Measurements from ENCODE around the gene UBL4A. TPM values are rescaled to one million over a fixed set of nuclear protein-coding genes. Genes with fewer than 3 reads are reported as not detected.

The UBL4A gene
- polyA plus RNA-seq, 1 of the 3 experiments (the other 2 are of a cell fraction), result 27.8 TPM

GRCh38 chrX:154477891-154478477 is 8.4 kb downstream of the UBL4A start:
- Histone ChIP-seq H3K9me2 (no peaks in the 10 kb centered on the region), H3K36me3 (replicated peaks in 1 of 2; ENCODE audit: control insufficient read depth in 1 of 2, insufficient read depth in 2 of 2, low read length in 1 of 2) (no peaks in the 10 kb centered on the region), H3F3A (replicated peaks; ENCODE audit: insufficient read depth) (peaks cover 14% of the 10 kb centered on the region), H3K9me3 (no peaks in the 10 kb centered on the region), H2AFZ (ENCODE audit: low read depth) (no peak overlapping the region), H3K9ac (peak overlapping the region; percentile 43; the same call in 1 of the 2 replicates), H3K4me1 (ENCODE audit: control insufficient read depth in 1 of 2, insufficient read depth in 2 of 2, low read depth in 1 of 2, low read length in 1 of 2) (peaks cover 0 to 6% of the 10 kb centered on the region in 2 experiments; a peak in 1 of 4 replicates), H3K4me3 (ENCODE audit: low read depth in 2 of 2, low read length in 1 of 2) (peak overlapping the region; percentile 49 to 58), H3K4me2 (peak overlapping the region; percentile 69), H3K27ac (ENCODE audit: low read depth in 2 of 2, low read length in 1 of 2) (peak overlapping the region in 1 of 2 experiments; percentile 61; a peak in 1 of 4 replicates), H3K79me2 (ENCODE audit: insufficient read depth) (no peaks in the 10 kb centered on the region; the same call in 1 of the 2 replicates), H4K20me1 (ENCODE audit: insufficient read depth) (no peaks in the 10 kb centered on the region), H3K27me3 (ENCODE audit: insufficient read depth) (peaks cover 5% of the 10 kb centered on the region; the same call in 1 of the 2 replicates)
- POLR2A ChIA-PET, result interaction anchor here (1.0 to 2.1 kb wide), 6 partner anchors 9 to 79 kb away, joined by 4 to 8 read pairs (median 5); partner anchors contain the start of genes RPL10, SLC10A3 and UBL4A
- 58% methylated on average over 16 of the region's 24 CpGs for WGBS (ENCODE audit: low lambda C conversion rate)
- CTCF ChIA-PET, result interaction anchor here (1.0 to 1.3 kb wide), 3 partner anchors 15 to 58 kb away, joined by 3 to 4 read pairs (median 3); no protein-coding TSS in a partner anchor
- DNase-seq, result peak; percentile 14
- TF ChIP-seq SMC3 (IDR thresholded peaks at IDR 0.05; ENCODE audit: low read depth, low read length) (no peak), JUND (IDR thresholded peaks at IDR 0.05) (no peak), RCOR1 (IDR thresholded peaks at IDR 0.05; ENCODE audit: low read length) (no peak), TCF12 (IDR thresholded peaks at IDR 0.05) (no peak), MXI1 (IDR thresholded peaks at IDR 0.05; ENCODE audit: low read depth, low read length) (no peak), RAD21 (IDR thresholded peaks at IDR 0.05; ENCODE audit: low read length) (no peak), FOXJ3 (CRISPR knock-in tag; IDR thresholded peaks at IDR 0.05) (no peak), REST (IDR thresholded peaks at IDR 0.05; ENCODE audit: low read depth, low read length) (no peak), SIN3A (IDR thresholded peaks at IDR 0.05; ENCODE audit: borderline replicate concordance, low read depth, low read length) (no peak), RFX5 (IDR thresholded peaks at IDR 0.05; ENCODE audit: low read length) (no peak), MEF2A (IDR thresholded peaks at IDR 0.05; ENCODE audit: borderline replicate concordance, low read depth) (no peak)

GRCh38 chrX:154476821-154477220 is 9.6 kb downstream of the UBL4A start:
- no peak for DNase-seq
- Histone ChIP-seq H3K27ac (ENCODE audit: low read depth in 2 of 2, low read length in 1 of 2) (no peak overlapping the region), H3K36me3 (replicated peaks in 1 of 2; ENCODE audit: control insufficient read depth in 1 of 2, insufficient read depth in 2 of 2, low read length in 1 of 2) (no peaks in the 10 kb centered on the region), H4K20me1 (ENCODE audit: insufficient read depth) (no peaks in the 10 kb centered on the region), H3K9me2 (no peaks in the 10 kb centered on the region), H3K4me1 (ENCODE audit: control insufficient read depth in 1 of 2, insufficient read depth in 2 of 2, low read depth in 1 of 2, low read length in 1 of 2) (peaks cover 0 to 6% of the 10 kb centered on the region in 2 experiments; a peak in 1 of 4 replicates), H3K79me2 (ENCODE audit: insufficient read depth) (no peaks in the 10 kb centered on the region; the same call in 1 of the 2 replicates), H3K9me3 (no peaks in the 10 kb centered on the region), H3K4me3 (ENCODE audit: low read depth in 2 of 2, low read length in 1 of 2) (no peak overlapping the region), H3F3A (replicated peaks; ENCODE audit: insufficient read depth) (peaks cover 14% of the 10 kb centered on the region), H3K4me2 (no peak overlapping the region), H2AFZ (ENCODE audit: low read depth) (no peak overlapping the region), H3K27me3 (ENCODE audit: insufficient read depth) (peaks cover 9% of the 10 kb centered on the region; the same call in 1 of the 2 replicates), H3K9ac (no peak overlapping the region)
- TF ChIP-seq SIN3A (IDR thresholded peaks at IDR 0.05; ENCODE audit: borderline replicate concordance, low read depth, low read length) (no peak), YY1 (IDR thresholded peaks at IDR 0.05; ENCODE audit: low read depth) (no peak), USF2 (IDR thresholded peaks at IDR 0.05; ENCODE audit: borderline replicate concordance, low read depth, low read length) (no peak), RXRA (IDR thresholded peaks at IDR 0.05; ENCODE audit: borderline replicate concordance, low read depth) (no peak), GATA2 (CRISPR knock-in tag; IDR thresholded peaks at IDR 0.05) (no peak), TEAD4 (IDR thresholded peaks at IDR 0.05; ENCODE audit: borderline replicate concordance, insufficient read depth) (no peak), GABPA (IDR thresholded peaks at IDR 0.05; ENCODE audit: low read depth) (no peak), RFX5 (IDR thresholded peaks at IDR 0.05; ENCODE audit: low read length) (no peak), NFIC (IDR thresholded peaks at IDR 0.05; ENCODE audit: borderline replicate concordance) (no peak), TAF1 (IDR thresholded peaks at IDR 0.05; ENCODE audit: borderline replicate concordance, low read depth, low read length) (no peak), RAD21 (IDR thresholded peaks at IDR 0.05; ENCODE audit: low read length) (no peak), CHD2 (IDR thresholded peaks at IDR 0.05; ENCODE audit: low read length, partially characterized antibody) (no peak), MEF2A (IDR thresholded peaks at IDR 0.05; ENCODE audit: borderline replicate concordance, low read depth) (no peak)
- CTCF ChIA-PET, result interaction anchor here (1.2 to 1.3 kb wide), 2 partner anchors 13 to 31 kb away, joined by 3 to 4 read pairs; no protein-coding TSS in a partner anchor
- POLR2A ChIA-PET, result interaction anchor here (0.9 to 2.1 kb wide), 4 partner anchors 14 to 51 kb away, joined by 3 to 8 read pairs (median 4); partner anchors contain the start of gene SLC10A3
- WGBS (ENCODE audit: low lambda C conversion rate), result 85% methylated on average over 6 of the region's 8 CpGs
